Measurements from ENCODE around the gene ITIH1.

GRCh38 chr3:52792413-52792812, 15.0 kb downstream of the ITIH1 start:
- TF ChIP-seq EZH2 (IDR thresholded peaks at IDR 0.05; ENCODE audit: insufficient read depth, poor library complexity, severe bottlenecking) (no peak), EZH2phosphoT487 (IDR thresholded peaks at IDR 0.05; ENCODE audit: insufficient read depth, low read depth) (no peak)

All from GM23248 (cell line).